ENCODE measurements around the gene UROC1. TPM values are rescaled to one million over a fixed set of nuclear protein-coding genes. Genes with fewer than 3 reads are reported as not detected.

Gene UROC1
- total and polyA plus RNA-seq, 9 of the 15 experiments (the other 6 are each of a cell fraction or from before 2014, with no cell fraction given) = not detected

- intact Hi-C loops (cut with micrococcal nuclease) (no loop called here), in situ Hi-C loops (cut with MboI) (no loop called here)
- 0 out of 6 replicates have a peak, but pooled peaks of 1 of the 3 experiments have one; percentile 9 for TF ChIP-seq CTCF (IDR thresholded peaks at IDR 0.05 in 2 of 3, conservative IDR thresholded peaks at IDR 0.05 in 1 of 3; ENCODE audit: insufficient read depth in 2 of 3, low read depth in 1 of 3, low read length in 3 of 3)
- TF ChIP-seq SMC3 (conservative IDR thresholded peaks at IDR 0.05; ENCODE audit: insufficient read depth, low read depth, low read length) = no peak
- Histone ChIP-seq H3K36me3 (ENCODE audit: control insufficient read depth, insufficient read depth, low read length) (no peaks in the 10 kb centered on the region), H2AFZ (ENCODE audit: low read depth, low read length) (no peak overlapping the region), H3K9ac (ENCODE audit: insufficient read depth in 1 of 2, low read depth in 2 of 2, low read length in 2 of 2) (no peak overlapping the region), H3K27me3 (ENCODE audit: control insufficient read depth in 2 of 2, insufficient read depth in 2 of 2, low read length in 2 of 2) (peaks cover 5 to 46% of the 10 kb centered on the region in 2 experiments; a peak in 4 of 5 replicates), H3K4me1 (replicated peaks in 1 of 2; ENCODE audit: control insufficient read depth in 2 of 2, insufficient read depth in 2 of 2, low read length in 2 of 2) (peaks cover 0 to 11% of the 10 kb centered on the region in 2 experiments; a peak in 2 of 5 replicates), H3K9me1 (ENCODE audit: control insufficient read depth, insufficient read depth, low read length) (no peaks in the 10 kb centered on the region), H3K27ac (ENCODE audit: extremely low read depth, low read depth, low read length) (no peak overlapping the region), H4K20me1 (replicated peaks; ENCODE audit: control insufficient read depth, insufficient read depth, low read length) (no peaks in the 10 kb centered on the region; the same call in 1 of the 2 replicates), H3K4me3 (no peak overlapping the region), H3K4me2 (ENCODE audit: insufficient read depth, low read length) (no peak overlapping the region), H3K9me3 (replicated peaks; ENCODE audit: control insufficient read depth, insufficient read depth, low read depth, low read length) (no peaks in the 10 kb centered on the region), H3K79me2 (ENCODE audit: control insufficient read depth, insufficient read depth, low read length) (no peaks in the 10 kb centered on the region)
- ChIA-PET CTCF (ENCODE audit: low intra/inter-chr PET ratio) (no interaction called here), POLR2A (no interaction called here)
- under 1% methylated on average over 15 of the region's 18 CpGs for WGBS (ENCODE audit: insufficient coverage, low coverage, missing lambda C conversion rate)
- no peak for FAIRE-seq
- BruUV-seq (replicated peaks) = no TSS peak
- DNase-seq (ENCODE audit: extremely low read depth in 1 of 4, low spot score in 3 of 4) = no peak
- ATAC-seq = peak; percentile 51; the same call in 2 of the 3 replicates
Measured at GRCh38 chr3:126509597-126510307, 7.8 kb downstream of the UROC1 start.
